ENCODE measurements around the gene C11orf52.

The C11orf52 gene

GRCh38 chr11:111949519-111950426 is 31.1 kb downstream of the C11orf52 start:
- Histone ChIP-seq H3K27me3 (ENCODE audit: insufficient read depth, poor library complexity, severe bottlenecking) (no peaks in the 10 kb centered on the region), H3K27ac (ENCODE audit: poor library complexity, severe bottlenecking) (no peak overlapping the region), H3K4me1 (ENCODE audit: insufficient read depth, poor library complexity, severe bottlenecking) (peaks cover 8% of the 10 kb centered on the region), H3K4me3 (ENCODE audit: severe bottlenecking) (no peak overlapping the region), H3K36me3 (ENCODE audit: low read depth) (no peaks in the 10 kb centered on the region), H3K9me3 (ENCODE audit: severe bottlenecking) (peaks cover 5% of the 10 kb centered on the region)
- ATAC-seq (ENCODE audit: low read depth) (no peak), DNase-seq (ENCODE audit: low spot score) (no peak)
- no peak for TF ChIP-seq CTCF (IDR thresholded peaks at IDR 0.05; ENCODE audit: poor library complexity, severe bottlenecking)

GRCh38 chr11:111951565-111951964 is 32.9 kb downstream of the C11orf52 start:
- H3K36me3 ChIP-seq (ENCODE audit: low read depth), result no peaks in the 10 kb centered on the region
- ATAC-seq (ENCODE audit: low read depth) (no peak), DNase-seq (ENCODE audit: low spot score) (no peak)
- no peak for TF ChIP-seq CTCF (IDR thresholded peaks at IDR 0.05; ENCODE audit: poor library complexity, severe bottlenecking)
- peaks cover 5% of the 10 kb centered on the region for H3K9me3 ChIP-seq (ENCODE audit: severe bottlenecking)
- no peaks in the 10 kb centered on the region for H3K4me1 ChIP-seq (ENCODE audit: insufficient read depth, poor library complexity, severe bottlenecking)
- H3K27me3 ChIP-seq (ENCODE audit: insufficient read depth, poor library complexity, severe bottlenecking), result no peaks in the 10 kb centered on the region
- H3K4me3 ChIP-seq (ENCODE audit: severe bottlenecking), result no peak overlapping the region
- H3K27ac ChIP-seq (ENCODE audit: poor library complexity, severe bottlenecking), result no peak overlapping the region

GRCh38 chr11:111954154-111954553 is 35.4 kb downstream of the C11orf52 start:
- H3K27ac ChIP-seq (ENCODE audit: poor library complexity, severe bottlenecking), result no peak overlapping the region
- DNase-seq (ENCODE audit: low spot score) (no peak), ATAC-seq (ENCODE audit: low read depth) (no peak)
- no peak for TF ChIP-seq CTCF (IDR thresholded peaks at IDR 0.05; ENCODE audit: poor library complexity, severe bottlenecking)
- H3K4me1 ChIP-seq (ENCODE audit: insufficient read depth, poor library complexity, severe bottlenecking), result no peaks in the 10 kb centered on the region
- H3K9me3 ChIP-seq (ENCODE audit: severe bottlenecking), result peaks cover 5% of the 10 kb centered on the region
- no peaks in the 10 kb centered on the region for H3K27me3 ChIP-seq (ENCODE audit: insufficient read depth, poor library complexity, severe bottlenecking)
- no peaks in the 10 kb centered on the region for H3K36me3 ChIP-seq (ENCODE audit: low read depth)
- H3K4me3 ChIP-seq (ENCODE audit: severe bottlenecking), result no peak overlapping the region

GRCh38 chr11:111957663-111958444 is 39.1 kb downstream of the C11orf52 start:
- no peak for TF ChIP-seq CTCF (IDR thresholded peaks at IDR 0.05; ENCODE audit: poor library complexity, severe bottlenecking)
- no peaks in the 10 kb centered on the region for H3K9me3 ChIP-seq (ENCODE audit: severe bottlenecking)
- no peaks in the 10 kb centered on the region for H3K36me3 ChIP-seq (ENCODE audit: low read depth)
- no peak overlapping the region for H3K27ac ChIP-seq (ENCODE audit: poor library complexity, severe bottlenecking)
- H3K27me3 ChIP-seq (ENCODE audit: insufficient read depth, poor library complexity, severe bottlenecking), result no peaks in the 10 kb centered on the region
- no peak for ATAC-seq (ENCODE audit: low read depth)
- H3K4me1 ChIP-seq (ENCODE audit: insufficient read depth, poor library complexity, severe bottlenecking), result peaks cover 11% of the 10 kb centered on the region
- DNase-seq (ENCODE audit: low spot score), result no peak
- no peak overlapping the region for H3K4me3 ChIP-seq (ENCODE audit: severe bottlenecking)
